Astrocyte (in vitro differentiated cells and primary cell): ENCODE results near the gene PROX2. TPM values are rescaled to one million over a fixed set of nuclear protein-coding genes. Genes with fewer than 3 reads are reported as not detected.

ENCODE experiments used
- DNase-seq: peaks from one replicate; pipeline ENCODE4 v3.0.0-alpha.2; 2010; ENCODE audit warnings: low read depth
- FAIRE-seq: peaks from 2 replicates; lab custom pipeline; 2011; peaks lifted over from hg19 to GRCh38; lab: Jason Lieb, UNC
- H2AFZ ChIP-seq: 2 replicates; pipeline ENCODE4 v1.6.0; 2012; ENCODE audit warnings: low read depth, low read length, inconsistent platforms
- H3K27ac ChIP-seq: 2 replicates; pipeline ENCODE4 v1.5.1; 2011; ENCODE audit warnings: low read depth, low read length, inconsistent platforms
- H3K27me3 ChIP-seq: 2 replicates; pipeline ENCODE4 v1.6.0; 2011; ENCODE audit warnings: low read length, inconsistent platforms; ENCODE audit not compliant: insufficient read depth
- H3K36me3 ChIP-seq: 2 replicates; pipeline ENCODE4 v1.5.1; 2011; ENCODE audit warnings: low read length, inconsistent platforms; ENCODE audit not compliant: insufficient read depth
- H3K4me1 ChIP-seq: 2 replicates; pipeline ENCODE4 v1.5.1; 2011; ENCODE audit warnings: low read length, inconsistent platforms; ENCODE audit not compliant: insufficient read depth
- H3K4me2 ChIP-seq: 2 replicates; pipeline ENCODE4 v1.6.0; 2012; ENCODE audit warnings: low read length, inconsistent platforms
- H3K4me3 ChIP-seq: 2 replicates; pipeline ENCODE4 v1.5.1; 2011; ENCODE audit warnings: low read depth, mild to moderate bottlenecking, low read length, inconsistent platforms; ENCODE audit not compliant: insufficient read depth
- H3K79me2 ChIP-seq: 2 replicates; pipeline ENCODE4 v1.6.0; 2012; ENCODE audit warnings: mild to moderate bottlenecking, low read length, inconsistent platforms; ENCODE audit not compliant: insufficient read depth
- H3K9ac ChIP-seq: 2 replicates; pipeline ENCODE4 v1.6.0; 2012; ENCODE audit warnings: mild to moderate bottlenecking, low read length, inconsistent platforms
- H3K9me3 ChIP-seq: 2 replicates; pipeline ENCODE4 v1.5.1; 2012; ENCODE audit warnings: low read depth, mild to moderate bottlenecking, low read length, inconsistent platforms; ENCODE audit not compliant: insufficient read depth
- H4K20me1 ChIP-seq: 2 replicates; pipeline ENCODE4 v1.6.0; 2012; ENCODE audit warnings: low read length, inconsistent platforms; ENCODE audit not compliant: insufficient read depth
- H3K27ac Mint-ChIP-seq: one replicate; pipeline ENCODE4 v1.8.0; 2021; ENCODE audit warnings: mild to moderate bottlenecking, mixed read lengths; ENCODE audit not compliant: unreplicated experiment
- H3K27me3 Mint-ChIP-seq: one replicate; pipeline ENCODE4 v1.8.0; 2021; ENCODE audit warnings: low read depth, mixed read lengths; ENCODE audit not compliant: unreplicated experiment
- H3K36me3 Mint-ChIP-seq: one replicate; pipeline ENCODE4 v1.8.0; 2021; ENCODE audit warnings: low read depth, mixed read lengths; ENCODE audit not compliant: unreplicated experiment
- H3K4me1 Mint-ChIP-seq: one replicate; pipeline ENCODE4 v1.8.0; 2021; ENCODE audit warnings: low read depth, mixed read lengths; ENCODE audit not compliant: unreplicated experiment
- H3K4me3 Mint-ChIP-seq: one replicate; pipeline ENCODE4 v1.8.0; 2021; ENCODE audit warnings: mild to moderate bottlenecking, moderate library complexity, mixed read lengths; ENCODE audit not compliant: unreplicated experiment
- H3K9me3 Mint-ChIP-seq: one replicate; pipeline ENCODE4 v1.8.0; 2021; ENCODE audit warnings: mild to moderate bottlenecking, mixed read lengths; ENCODE audit not compliant: unreplicated experiment
- CTCF ChIP-seq: IDR thresholded peaks from 2 replicates; pipeline ENCODE4 v1.5.1; 2011; ENCODE audit warnings: low read depth, mild to moderate bottlenecking, inconsistent platforms, low read length, moderate library complexity; ENCODE audit not compliant: insufficient read depth
- EZH2 ChIP-seq: IDR thresholded peaks from 2 replicates; pipeline ENCODE4 v1.6.1; 2012; ENCODE audit warnings: mild to moderate bottlenecking, low read length, inconsistent platforms; ENCODE audit not compliant: insufficient read depth
- total RNA-seq: library from RNA; stranded (reverse); gene quantifications from 2 replicates; pipeline ENCODE4 v1.2.1, GENCODE V29; 2021

The PROX2 gene
- total RNA-seq, 1 donor from 2014 or later, result not detected

DNA sequence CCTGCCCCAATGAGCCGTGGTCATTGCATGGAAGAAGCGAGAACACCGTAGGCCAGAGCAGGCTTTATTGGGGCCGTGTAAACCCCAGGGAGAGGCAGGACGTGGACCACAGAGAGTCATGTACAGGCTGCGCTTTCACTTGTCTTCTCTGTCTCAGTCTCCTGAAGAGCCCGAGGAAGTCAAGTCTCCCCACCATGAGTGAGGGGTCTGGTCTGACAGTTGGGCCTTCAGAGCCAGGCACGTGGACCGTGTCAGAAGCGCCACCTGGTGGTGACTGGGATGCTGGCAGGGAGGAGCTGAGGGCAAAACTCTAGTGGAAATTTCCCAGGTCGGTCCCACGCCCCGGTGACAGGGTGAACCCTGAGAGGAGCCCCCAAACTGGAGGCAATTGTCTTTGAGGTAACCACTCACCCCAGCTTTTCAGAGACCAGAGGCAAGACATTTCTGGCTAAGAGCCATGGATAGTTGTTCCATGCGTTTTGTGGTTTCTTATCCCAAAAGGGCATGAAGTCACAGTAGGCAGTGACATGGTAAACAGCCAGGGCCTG is 29.7 kb upstream of the PROX2 start:
- Mint-ChIP-seq H3K36me3 (peaks cover 20% of the 10 kb centered on the region), H3K9me3 (no peaks in the 10 kb centered on the region), H3K4me1 (peaks cover 5% of the 10 kb centered on the region), H3K4me3 (no peak overlapping the region), H3K27ac (no peak overlapping the region), H3K27me3 (no peaks in the 10 kb centered on the region)
- H3K27me3 ChIP-seq, result no peaks in the 10 kb centered on the region
- H3K4me2 ChIP-seq, result no peak overlapping the region
- no peaks in the 10 kb centered on the region for H3K4me1 ChIP-seq
- H3K27ac ChIP-seq, result no peak overlapping the region
- no peak for DNase-seq
- no peak for FAIRE-seq
- no peaks in the 10 kb centered on the region for H3K9me3 ChIP-seq
- H3K4me3 ChIP-seq, result no peak overlapping the region
- TF ChIP-seq EZH2 (no peak), CTCF (peak; percentile 92)
- no peak overlapping the region for H2AFZ ChIP-seq
- H3K79me2 ChIP-seq, result no peaks in the 10 kb centered on the region
- H3K36me3 ChIP-seq, result peaks cover 33% of the 10 kb centered on the region
- peaks cover 10% of the 10 kb centered on the region for H4K20me1 ChIP-seq
- H3K9ac ChIP-seq, result no peak overlapping the region

DNA sequence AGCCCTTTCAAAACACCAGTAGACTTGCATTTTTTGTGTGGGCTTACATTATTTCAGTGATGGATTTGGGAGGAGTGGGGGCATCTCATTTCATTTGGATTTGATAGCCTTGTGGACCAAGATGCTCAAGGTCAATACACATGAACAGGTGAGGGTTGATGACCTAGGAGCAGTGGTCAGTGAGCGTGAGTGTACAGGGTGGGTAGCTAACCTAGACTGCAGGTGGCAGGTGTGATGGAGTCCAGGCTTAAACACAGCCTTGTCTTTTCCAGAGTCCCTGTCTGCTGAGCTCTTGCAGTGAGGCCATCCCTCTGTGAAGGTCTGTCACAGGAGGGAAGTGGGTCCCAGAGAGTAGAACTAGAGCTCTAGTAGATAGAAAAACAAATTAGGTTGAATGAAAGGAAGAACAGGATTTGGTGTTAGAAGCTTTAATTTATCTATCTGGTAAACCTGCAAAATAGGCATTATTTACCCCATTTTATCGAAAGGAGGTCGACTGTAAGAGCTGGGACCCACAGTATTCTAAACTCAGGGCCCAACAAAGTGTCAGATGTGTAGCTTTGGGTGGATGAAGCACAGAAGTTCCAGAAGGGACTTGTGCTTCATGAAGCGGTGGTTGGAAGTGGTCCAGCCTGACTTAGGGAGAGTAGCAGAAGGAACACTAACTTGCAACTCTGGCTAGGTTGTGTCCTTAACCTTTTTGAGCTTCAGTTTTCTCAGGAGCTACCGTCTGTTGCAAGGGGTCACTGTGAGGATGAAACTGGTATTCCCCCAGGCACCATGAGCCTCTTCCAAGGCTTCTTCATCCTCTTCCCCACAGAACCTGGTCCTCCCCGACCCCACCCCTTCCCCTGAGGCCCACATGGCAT is 28.9 kb upstream of the PROX2 start:
- no peaks in the 10 kb centered on the region for H3K9me3 Mint-ChIP-seq
- Histone ChIP-seq H3K27ac (no peak overlapping the region), H3K9me3 (no peaks in the 10 kb centered on the region), H3K4me3 (no peak overlapping the region), H3K4me2 (no peak overlapping the region), H3K4me1 (no peaks in the 10 kb centered on the region), H4K20me1 (peaks cover 10% of the 10 kb centered on the region), H2AFZ (no peak overlapping the region), H3K79me2 (no peaks in the 10 kb centered on the region), H3K9ac (no peak overlapping the region), H3K27me3 (no peaks in the 10 kb centered on the region), H3K36me3 (peaks cover 41% of the 10 kb centered on the region)
- peaks cover 5% of the 10 kb centered on the region for H3K4me1 Mint-ChIP-seq
- H3K27ac Mint-ChIP-seq, result no peak overlapping the region
- no peaks in the 10 kb centered on the region for H3K27me3 Mint-ChIP-seq
- no peak overlapping the region for H3K4me3 Mint-ChIP-seq
- TF ChIP-seq CTCF, result no peak
- TF ChIP-seq EZH2, result no peak
- FAIRE-seq, result no peak
- peaks cover 22% of the 10 kb centered on the region for H3K36me3 Mint-ChIP-seq
- DNase-seq, result no peak
